HCT116 (cell line): ENCODE measurements around the gene SH3BGR. TPM values are rescaled to one million over a fixed set of nuclear protein-coding genes. Genes with fewer than 3 reads are reported as not detected.

Experiments
- ATAC-seq: fragments of 200-7000 bp; cut with Tn5 transposase; 2 replicates; pipeline ENCODE4 v1.9.1; 2020; ENCODE audit warnings: mild to moderate bottlenecking, moderate library complexity
- BruUV-seq: library from RNA; stranded (reverse); fragments of 400-500 nt; replicated peaks from 2 replicates; lab custom pipeline; 2021; lab: Mats Ljungman, UMichigan
- CTCF ChIA-PET: fragments of 300-600 bp; sonication (Branson Sonifier 250); formaldehyde crosslinking; loops from one replicate; lab custom pipeline; 2021; ENCODE audit warnings: antibody characterized with exemption; lab: Charles Lee
- POLR2A ChIA-PET: fragments of 300-600, 350-600 bp; sonication (Branson Sonifier 250); formaldehyde crosslinking; loops from one replicate; lab custom pipeline; 2021; ENCODE audit warnings: antibody characterized with exemption; lab: Charles Lee
- RAD21 ChIA-PET, 2 experiments: fragments of 300-600 bp; sonication (Branson Sonifier 250); formaldehyde crosslinking; loops; one replicate each; lab custom pipeline; 2023; ENCODE audit warnings: low total read pairs in 2 of 2; ENCODE audit not compliant: uncharacterized antibody in 2 of 2, unreplicated experiment in 2 of 2, low non-redundant PET in 1 of 2; lab: Charles Lee
- DNase-seq: peaks from one replicate; pipeline ENCODE4 v3.0.0-alpha.2; 2010; ENCODE audit warnings: low read depth, low spot score
- H2AFZ ChIP-seq: fragments of 200-600 bp; shearing (Covaris generic), sonication (generic); 2 replicates; pipeline ENCODE4 v1.6.1; 2017; ENCODE audit warnings: low read depth, mixed run types, mixed read lengths, antibody characterized with exemption, low read length; ENCODE audit not compliant: poor library complexity, severe bottlenecking
- H3K27ac ChIP-seq: 2 replicates; pipeline ENCODE4 v1.5.1; 2012; ENCODE audit warnings: low read depth, low read length
- H3K27me3 ChIP-seq: fragments of 200-600 bp; sonication (generic); 2 replicates; pipeline ENCODE4 v1.6.1; 2016; ENCODE audit warnings: mixed run types, low read length, mixed read lengths; ENCODE audit not compliant: insufficient read depth
- H3K36me3 ChIP-seq, 2 experiments: fragments of 200-500 bp in 1 of 2; fragments of 200-600 bp in 1 of 2; sonication (Bioruptor generic) in 1 of 2; sonication (generic) in 1 of 2; 2 replicates each; pipeline versions ENCODE4 v1.5.1 to v1.6.1; 2014 to 2016; ENCODE audit warnings: low read length in 2 of 2, inconsistent platforms in 1 of 2, mixed read lengths in 1 of 2, mixed run types in 1 of 2; ENCODE audit not compliant: insufficient read depth in 2 of 2, control insufficient read depth in 1 of 2
- H3K4me1 ChIP-seq, 2 experiments: fragments of 200-600 bp in 1 of 2; sonication (generic) in 1 of 2; 2 replicates each; pipeline versions ENCODE4 v1.5.1 to v1.6.1; 2012 to 2017; ENCODE audit warnings: low read length in 2 of 2, inconsistent platforms in 1 of 2, mild to moderate bottlenecking in 1 of 2, mixed read lengths in 1 of 2, mixed run types in 1 of 2, moderate library complexity in 1 of 2; ENCODE audit not compliant: insufficient read depth in 2 of 2, control insufficient read depth in 1 of 2
- H3K4me2 ChIP-seq: fragments of 200-600 bp; sonication (generic); 2 replicates; pipeline ENCODE4 v1.6.1; 2017; ENCODE audit warnings: mixed run types, low read length, mixed read lengths
- H3K4me3 ChIP-seq, 2 experiments: fragments of 200-600 bp in 1 of 2; sonication (generic) in 1 of 2; replicated peaks in 1 of 2; 2 replicates each; pipeline ENCODE4 v1.5.1; 2011 to 2016; ENCODE audit warnings: low read length in 2 of 2, control low read depth in 1 of 2, low read depth in 1 of 2, mild to moderate bottlenecking in 1 of 2, mixed read lengths in 1 of 2, mixed run types in 1 of 2
- H3K79me2 ChIP-seq: fragments of 200-600 bp; sonication (generic); 2 replicates; pipeline ENCODE4 v1.6.1; 2017; ENCODE audit warnings: mild to moderate bottlenecking, mixed run types, low read length, moderate library complexity, mixed read lengths; ENCODE audit not compliant: insufficient read depth
- H3K9ac ChIP-seq: fragments of 200-600 bp; sonication (generic); 2 replicates; pipeline ENCODE4 v1.6.1; 2016; ENCODE audit warnings: low read length, mixed read lengths
- H3K9me2 ChIP-seq: fragments of 200-600 bp; sonication (generic), shearing (Covaris generic); 2 replicates; pipeline ENCODE4 v1.6.1; 2017; ENCODE audit warnings: mixed run types, mild to moderate bottlenecking, moderate library complexity; ENCODE audit not compliant: insufficient read depth
- H3K9me3 ChIP-seq, 2 experiments: fragments of 200-500 bp in 1 of 2; fragments of 200-600 bp in 1 of 2; sonication (Bioruptor generic) in 1 of 2; sonication (generic) in 1 of 2; 2 replicates each; pipeline ENCODE4 v1.6.1; 2014 to 2017; ENCODE audit warnings: low read length in 2 of 2, mixed read lengths in 2 of 2, inconsistent platforms in 1 of 2, low read depth in 1 of 2, mild to moderate bottlenecking in 1 of 2, mixed run types in 1 of 2, moderate library complexity in 1 of 2; ENCODE audit not compliant: control insufficient read depth in 1 of 2, insufficient read depth in 1 of 2
- H4K20me1 ChIP-seq: fragments of 200-600 bp; sonication (generic), shearing (Covaris generic); 2 replicates; pipeline ENCODE4 v1.6.1; 2017; ENCODE audit warnings: mixed run types, mild to moderate bottlenecking, moderate library complexity; ENCODE audit not compliant: insufficient read depth
- ATF3 ChIP-seq: IDR thresholded peaks from 2 replicates; pipeline ENCODE4 v1.6.1; 2012
- CBX3 ChIP-seq: IDR thresholded peaks from 2 replicates; pipeline ENCODE4 v1.6.1; 2012; ENCODE audit warnings: low read depth
- CEBPB ChIP-seq: IDR thresholded peaks from 2 replicates; pipeline ENCODE4 v1.6.1; 2012; ENCODE audit warnings: low read depth
- CTCF ChIP-seq, 3 experiments: fragments of 200-600 bp in 1 of 3; sonication (generic) in 1 of 3; IDR thresholded peaks in 2 of 3; conservative IDR thresholded peaks in 1 of 3; 2 replicates each; pipeline ENCODE4 v1.5.1; 2012 to 2017; ENCODE audit warnings: low read depth in 2 of 3, low read length in 2 of 3, antibody characterized with exemption in 1 of 3, borderline replicate concordance in 1 of 3, control low read depth in 1 of 3, mild to moderate bottlenecking in 1 of 3, mixed read lengths in 1 of 3, mixed run types in 1 of 3, moderate library complexity in 1 of 3; ENCODE audit not compliant: insufficient read depth in 1 of 3
- FOSL1 ChIP-seq: IDR thresholded peaks from 2 replicates; pipeline ENCODE4 v1.6.1; 2012; ENCODE audit warnings: low read depth
- POLR2AphosphoS5 ChIP-seq: IDR thresholded peaks from 2 replicates; pipeline ENCODE4 v1.6.1; 2011; ENCODE audit warnings: mild to moderate bottlenecking, low read depth, low read length, moderate library complexity
- RAD21 ChIP-seq: IDR thresholded peaks from 2 replicates; pipeline ENCODE4 v1.6.1; 2012; ENCODE audit warnings: low read depth, mild to moderate bottlenecking
- SIN3A ChIP-seq: IDR thresholded peaks from 2 replicates; pipeline ENCODE4 v1.6.1; 2012; ENCODE audit warnings: low read depth
- SP1 ChIP-seq: IDR thresholded peaks from 2 replicates; pipeline ENCODE4 v1.6.1; 2012; ENCODE audit warnings: low read depth
- SRF ChIP-seq: IDR thresholded peaks from 2 replicates; pipeline ENCODE4 v1.6.1; 2012; ENCODE audit warnings: low read depth
- ZFX ChIP-seq: fragments of 450-650 bp; IDR thresholded peaks from 2 replicates; pipeline ENCODE4 v1.6.1; 2017
- ZNF274 ChIP-seq: fragments of 200-500 bp; sonication (Bioruptor generic); IDR thresholded peaks from 2 replicates; pipeline ENCODE4 v1.6.1; 2014; ENCODE audit warnings: mild to moderate bottlenecking, low read depth, low read length, inconsistent platforms
- intact Hi-C: fragments of 100-400 bp; cut with micrococcal nuclease; formaldehyde crosslinking; loops from 2 replicates; pipeline ENCODE4 v1.10.0; 2022
- total RNA-seq: library from RNA; stranded (reverse); gene quantifications from one replicate; pipeline ENCODE4 v1.2.1, GENCODE V29; 2021; ENCODE audit not compliant: unreplicated experiment
- TF ChIP-seq, protein P1 (sequence below): IDR thresholded peaks from 2 replicates; pipeline ENCODE4 v1.6.1; 2011; ENCODE audit warnings: mild to moderate bottlenecking, low read length, moderate library complexity; ENCODE audit not compliant: insufficient replicate concordance; ENCODE audit errors: extremely low read depth

SH3BGR gene
- total RNA-seq, 1 experiment from 2014 or later: 4.8 TPM

DNA sequence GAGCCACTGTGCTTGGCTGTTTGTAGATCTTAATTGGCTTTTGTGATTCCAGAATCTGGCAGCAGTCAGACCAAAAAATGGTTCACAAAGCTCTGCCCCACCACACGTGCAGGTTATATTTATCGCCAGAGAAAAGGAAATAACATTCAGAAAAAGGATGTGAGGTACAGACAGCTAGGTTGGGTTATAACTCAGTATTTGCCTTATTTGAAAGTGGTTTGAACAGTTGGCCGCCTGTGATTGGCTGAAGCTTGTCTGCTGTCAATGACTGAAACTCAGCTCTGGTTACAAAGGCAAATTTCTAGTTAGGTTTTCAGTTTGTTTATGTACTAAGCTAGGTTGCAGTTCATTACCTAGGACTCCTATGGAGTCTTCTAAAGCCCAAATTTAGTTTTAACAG, 9.6 kb downstream of the SH3BGR start:
- POLR2A ChIA-PET: no interaction called here
- no TSS peak for BruUV-seq
- no peak overlapping the region for H3K4me2 ChIP-seq
- H3K9me3 ChIP-seq: no peaks in the 10 kb centered on the region
- H3K27ac ChIP-seq: no peak overlapping the region
- H3K79me2 ChIP-seq: no peaks in the 10 kb centered on the region
- no peaks in the 10 kb centered on the region for H3K9me2 ChIP-seq
- H3K36me3 ChIP-seq: no peaks in the 10 kb centered on the region
- intact Hi-C loops: no loop called here
- RAD21 ChIA-PET: interaction anchor here in 1 of 2 experiments (0.7 kb wide), 1 partner anchor 391 kb away, joined by 3 read pairs; no protein-coding TSS in a partner anchor
- no peaks in the 10 kb centered on the region for H4K20me1 ChIP-seq
- H3K9ac ChIP-seq: no peak overlapping the region
- ATAC-seq: no peak
- H2AFZ ChIP-seq: no peak overlapping the region
- H3K4me3 ChIP-seq: no peak overlapping the region
- no peaks in the 10 kb centered on the region for H3K4me1 ChIP-seq
- CTCF ChIA-PET: no interaction called here
- no peak for TF ChIP-seq CEBPB
- TF ChIP-seq SIN3A: no peak
- no peak for TF ChIP-seq SRF
- no peak for TF ChIP-seq ATF3
- TF ChIP-seq FOSL1: no peak
- TF ChIP-seq, protein P1, sequence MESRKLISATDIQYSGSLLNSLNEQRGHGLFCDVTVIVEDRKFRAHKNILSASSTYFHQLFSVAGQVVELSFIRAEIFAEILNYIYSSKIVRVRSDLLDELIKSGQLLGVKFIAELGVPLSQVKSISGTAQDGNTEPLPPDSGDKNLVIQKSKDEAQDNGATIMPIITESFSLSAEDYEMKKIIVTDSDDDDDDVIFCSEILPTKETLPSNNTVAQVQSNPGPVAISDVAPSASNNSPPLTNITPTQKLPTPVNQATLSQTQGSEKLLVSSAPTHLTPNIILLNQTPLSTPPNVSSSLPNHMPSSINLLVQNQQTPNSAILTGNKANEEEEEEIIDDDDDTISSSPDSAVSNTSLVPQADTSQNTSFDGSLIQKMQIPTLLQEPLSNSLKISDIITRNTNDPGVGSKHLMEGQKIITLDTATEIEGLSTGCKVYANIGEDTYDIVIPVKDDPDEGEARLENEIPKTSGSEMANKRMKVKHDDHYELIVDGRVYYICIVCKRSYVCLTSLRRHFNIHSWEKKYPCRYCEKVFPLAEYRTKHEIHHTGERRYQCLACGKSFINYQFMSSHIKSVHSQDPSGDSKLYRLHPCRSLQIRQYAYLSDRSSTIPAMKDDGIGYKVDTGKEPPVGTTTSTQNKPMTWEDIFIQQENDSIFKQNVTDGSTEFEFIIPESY: no peak
- no peak for TF ChIP-seq CBX3
- no peak for TF ChIP-seq RAD21
- TF ChIP-seq SP1: no peak
- TF ChIP-seq ZNF274: no peak
- TF ChIP-seq POLR2AphosphoS5: no peak
- no peak for TF ChIP-seq CTCF (IDR thresholded peaks at IDR 0.05 in 2 of 3, conservative IDR thresholded peaks at IDR 0.05 in 1 of 3; ENCODE audit: borderline replicate concordance in 1 of 3, insufficient read depth in 1 of 3, low read depth in 2 of 3, low read length in 2 of 3)
- no peak for TF ChIP-seq ZFX
- DNase-seq: no peak
- H3K27me3 ChIP-seq: no peaks in the 10 kb centered on the region
